HG02938 (cell line): ENCODE data around the gene CCDC88C.
"Not testable (repeated sequence)": the region's sequence is repeated elsewhere in the genome, so short reads cannot be mapped to it uniquely, and the experiment has no call there.

Experiments used
- ATAC-seq: cut with Tn5 transposase; IDR thresholded peaks from one replicate; pipeline ENCODE4 v1.9.1; 2021; ENCODE audit warnings: mild to moderate bottlenecking, moderate library complexity; ENCODE audit not compliant: unreplicated experiment

The CCDC88C gene

GRCh38 chr14:91417120-91417982, at the start of gene CCDC88C:
CCDC88C (minus strand) TSS chr14:91417820; CDS start chr14:91417690, 130 bp downstream.
- peak; percentile 42 for ATAC-seq

GRCh38 chr14:91466192-91466591, 48.6 kb upstream of the CCDC88C start:
- no peak for ATAC-seq

- ATAC-seq = no peak
Measured at GRCh38 chr14:91464615-91465205, 47.1 kb upstream of the CCDC88C start.

GRCh38 chr14:91458612-91459011, 41.0 kb upstream of the CCDC88C start:
- no peak for ATAC-seq

- no peak for ATAC-seq
Measured at GRCh38 chr14:91456283-91456682, 38.7 kb upstream of the CCDC88C start.

GRCh38 chr14:91454580-91454979, 37.0 kb upstream of the CCDC88C start:
- no peak for ATAC-seq

GRCh38 chr14:91454155-91454554, 36.5 kb upstream of the CCDC88C start:
- ATAC-seq = no peak

GRCh38 chr14:91453744-91454143, 36.1 kb upstream of the CCDC88C start:
- no peak for ATAC-seq

- no peak for ATAC-seq
Measured at GRCh38 chr14:91444335-91445020, 26.9 kb upstream of the CCDC88C start.

- no peak for ATAC-seq
Measured at GRCh38 chr14:91439345-91439744, 21.7 kb upstream of the CCDC88C start.

GRCh38 chr14:91438845-91439244, 21.2 kb upstream of the CCDC88C start:
- no peak for ATAC-seq

GRCh38 chr14:91436266-91436665, 18.6 kb upstream of the CCDC88C start:
- ATAC-seq = not testable (repeated sequence)

- ATAC-seq = no peak
Measured at GRCh38 chr14:91429385-91429784, 11.8 kb upstream of the CCDC88C start.

- ATAC-seq = not testable (repeated sequence)
Measured at GRCh38 chr14:91428931-91429330, 11.3 kb upstream of the CCDC88C start.

- ATAC-seq = not testable (repeated sequence)
Measured at GRCh38 chr14:91425531-91425944, 7.9 kb upstream of the CCDC88C start.

- ATAC-seq = no peak
Measured at GRCh38 chr14:91424813-91425530, 7.4 kb upstream of the CCDC88C start.

- no peak for ATAC-seq
Measured at GRCh38 chr14:91420686-91421085, 3.1 kb upstream of the CCDC88C start.

GRCh38 chr14:91419451-91419850, 1.8 kb upstream of the CCDC88C start:
- ATAC-seq = no peak

- no peak for ATAC-seq
Measured at GRCh38 chr14:91419044-91419397, 1.4 kb upstream of the CCDC88C start.

GRCh38 chr14:91418387-91419043, 895 bp upstream of the CCDC88C start:
- ATAC-seq = no peak

GRCh38 chr14:91417983-91418386, 365 bp upstream of the CCDC88C start:
- peak; percentile 1 for ATAC-seq
